Tibial nerve (tissue), 4 donors: Measurements from ENCODE around the gene GAP43. TPM values are rescaled to one million over a fixed set of nuclear protein-coding genes. Genes with fewer than 3 reads are reported as not detected.

Source experiments
- DNase-seq, 2 donors: peaks; one replicate each; pipeline ENCODE4 v3.0.0-alpha.2; 2019; ENCODE audit warnings: low spot score in 2 of 2
- H3K27ac ChIP-seq, 4 donors: fragments of 200-600 bp; sonication (generic) in 3 of 4; one replicate each; pipeline ENCODE4 v1.5.1; 2017 to 2019; ENCODE audit warnings: mild to moderate bottlenecking in 1 of 4
- H3K27me3 ChIP-seq, 2 donors: fragments of 200-600 bp; sonication (generic) in 1 of 2; one replicate each; pipeline versions ENCODE4 v1.5.1 to v1.6.0; 2017 to 2019
- H3K36me3 ChIP-seq, 3 donors: fragments of 200-600 bp; sonication (generic); one replicate each; pipeline ENCODE4 v1.5.1; 2018 to 2019
- H3K4me1 ChIP-seq, 4 donors: fragments of 200-600 bp; sonication (generic) in 3 of 4; one replicate each; pipeline ENCODE4 v1.5.1; 2017 to 2019
- H3K4me3 ChIP-seq, 4 donors: fragments of 200-600 bp; sonication (generic) in 3 of 4; one replicate each; pipeline ENCODE4 v1.5.1; 2017 to 2019; ENCODE audit warnings: mild to moderate bottlenecking in 1 of 4, moderate library complexity in 1 of 4
- H3K9me3 ChIP-seq, 4 donors: fragments of 200-600 bp; sonication (generic) in 3 of 4; one replicate each; pipeline ENCODE4 v1.5.1; 2017 to 2019
- CTCF ChIP-seq, 5 experiments: fragments of 200-600 bp in 3 of 5; fragments of 450-650 bp in 2 of 5; sonication (generic) in 3 of 5; IDR thresholded peaks; one replicate each; pipeline ENCODE4 v1.5.1; 2016 to 2019; ENCODE audit warnings: antibody characterized with exemption in 5 of 5, mild to moderate bottlenecking in 3 of 5, moderate library complexity in 2 of 5
- EP300 ChIP-seq, 2 donors: sonication (generic); formaldehyde crosslinking; IDR thresholded peaks; one replicate each; pipeline ENCODE4 v1.6.1; 2017; ENCODE audit warnings: antibody characterized with exemption in 2 of 2, mild to moderate bottlenecking in 1 of 2
- POLR2A ChIP-seq, 2 donors: fragments of 450-650 bp; IDR thresholded peaks; one replicate each; pipeline ENCODE4 v1.6.1; 2017; ENCODE audit warnings: antibody characterized with exemption in 2 of 2, mild to moderate bottlenecking in 2 of 2, moderate library complexity in 2 of 2
- WGBS, 2 donors: methylation state at CpG; one replicate each; pipeline ENCODE4 v1.1.5; 2018; 5-methylcytosine and 5-hydroxymethylcytosine counted together
- total RNA-seq, 4 donors: library from RNA; depleted of rRNA; stranded (reverse); fragments of >200 nt; gene quantifications; one replicate each; pipeline ENCODE4 v1.1.0, GENCODE V29; 2016

Gene GAP43
- total RNA-seq, 4 donors from 2014 or later: 2.4 to 15.3 (median 6.0) TPM

- TF ChIP-seq POLR2A (IDR thresholded peaks at IDR 0.05) (no peak), EP300 (IDR thresholded peaks at IDR 0.05) (no peak)
- no peak overlapping the region for H3K4me3 ChIP-seq
- H3K27ac ChIP-seq: no peak overlapping the region
- H3K4me1 ChIP-seq: peaks cover 0 to 28% (median 4%) of the 10 kb centered on the region in 4 donors
- DNase-seq: no peak
- H3K9me3 ChIP-seq: no peaks in the 10 kb centered on the region
- H3K27me3 ChIP-seq: peaks cover 0 to 10% of the 10 kb centered on the region in 2 donors
- no peaks in the 10 kb centered on the region for H3K36me3 ChIP-seq
- 49 to 52% methylated on average over 3 of the region's 3 CpGs for WGBS, 2 donors
These were observed 3.4 kb downstream of the GAP43 start for GRCh38 chr3:115626721-115627120.

GRCh38 chr3:115627180-115628074, 4.1 kb downstream of the GAP43 start:
- Histone ChIP-seq H3K4me1 (peaks cover 0 to 28% (median 4%) of the 10 kb centered on the region in 4 donors), H3K27ac (no peak overlapping the region), H3K27me3 (peaks cover 0 to 10% of the 10 kb centered on the region in 2 donors), H3K4me3 (no peak overlapping the region), H3K36me3 (no peaks in the 10 kb centered on the region), H3K9me3 (no peaks in the 10 kb centered on the region)
- TF ChIP-seq CTCF (IDR thresholded peaks at IDR 0.05): no peak
- TF ChIP-seq POLR2A (IDR thresholded peaks at IDR 0.05): no peak
- TF ChIP-seq EP300 (IDR thresholded peaks at IDR 0.05): no peak
- DNase-seq: no peak
- WGBS, 2 donors: 47 to 51% methylated on average over 3 of the region's 3 CpGs

GRCh38 chr3:115628075-115628412, 4.7 kb downstream of the GAP43 start:
- no peaks in the 10 kb centered on the region for H3K9me3 ChIP-seq
- H3K4me3 ChIP-seq: no peak overlapping the region
- no peak for DNase-seq
- TF ChIP-seq POLR2A (IDR thresholded peaks at IDR 0.05) (no peak), CTCF (IDR thresholded peaks at IDR 0.05) (no peak), EP300 (IDR thresholded peaks at IDR 0.05) (no peak)
- peaks cover 0 to 25% (median 4%) of the 10 kb centered on the region in 4 donors for H3K4me1 ChIP-seq
- peaks cover 0 to 10% of the 10 kb centered on the region in 2 donors for H3K27me3 ChIP-seq
- no peaks in the 10 kb centered on the region for H3K36me3 ChIP-seq
- no peak overlapping the region for H3K27ac ChIP-seq
- 61 to 67% methylated on average over 1 of the region's 1 CpG for WGBS, 2 donors

GRCh38 chr3:115630850-115631249, 7.5 kb downstream of the GAP43 start:
- Histone ChIP-seq H3K4me1 (peaks cover 0 to 10% (median 0%) of the 10 kb centered on the region in 4 donors), H3K36me3 (no peaks in the 10 kb centered on the region), H3K27me3 (no peaks in the 10 kb centered on the region), H3K4me3 (no peak overlapping the region), H3K27ac (no peak overlapping the region), H3K9me3 (no peaks in the 10 kb centered on the region)
- TF ChIP-seq CTCF (IDR thresholded peaks at IDR 0.05) (no peak), EP300 (IDR thresholded peaks at IDR 0.05) (no peak), POLR2A (IDR thresholded peaks at IDR 0.05) (no peak)
- DNase-seq: no peak
- 73 to 85% methylated on average over 3 of the region's 3 CpGs for WGBS, 2 donors

- DNase-seq: no peak
- H3K9me3 ChIP-seq: no peaks in the 10 kb centered on the region
- H3K4me1 ChIP-seq: peaks cover 0 to under 1% (median 0%) of the 10 kb centered on the region in 4 donors
- no peak overlapping the region for H3K4me3 ChIP-seq
- no peak overlapping the region for H3K27ac ChIP-seq
- no peaks in the 10 kb centered on the region for H3K36me3 ChIP-seq
- H3K27me3 ChIP-seq: no peaks in the 10 kb centered on the region
- no peak for TF ChIP-seq EP300 (IDR thresholded peaks at IDR 0.05)
These were observed 8.7 kb downstream of the GAP43 start for GRCh38 chr3:115632026-115632425.

GRCh38 chr3:115633467-115633866, 10.2 kb downstream of the GAP43 start:
- DNase-seq: no peak
- H3K4me1 ChIP-seq: no peaks in the 10 kb centered on the region
- no peaks in the 10 kb centered on the region for H3K27me3 ChIP-seq
- H3K9me3 ChIP-seq: no peaks in the 10 kb centered on the region
- no peaks in the 10 kb centered on the region for H3K36me3 ChIP-seq
- 88 to 96% methylated on average over 3 of the region's 3 CpGs for WGBS, 2 donors
- no peak overlapping the region for H3K4me3 ChIP-seq
- no peak overlapping the region for H3K27ac ChIP-seq
- no peak for TF ChIP-seq CTCF (IDR thresholded peaks at IDR 0.05)
- TF ChIP-seq POLR2A (IDR thresholded peaks at IDR 0.05): no peak
- no peak for TF ChIP-seq EP300 (IDR thresholded peaks at IDR 0.05)
